ENCODE data around the gene UBE2G2.

DNA sequence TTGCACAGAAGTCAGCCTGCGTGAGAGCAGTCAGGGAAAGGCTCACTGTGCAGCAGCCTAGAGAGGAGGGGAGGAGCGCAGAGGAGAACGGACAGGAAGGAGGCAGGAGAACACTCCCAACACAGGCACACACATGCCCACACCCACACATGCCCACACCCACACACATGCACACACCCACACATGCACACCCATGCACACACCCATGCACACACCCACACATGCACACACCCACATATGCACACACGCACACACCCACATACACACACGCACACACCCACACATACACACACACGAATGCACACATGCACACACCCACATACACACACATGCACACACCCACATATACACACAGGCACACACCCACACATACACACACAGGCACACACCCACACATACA, 9.2 kb upstream of the UBE2G2 start:
- TF ChIP-seq POLR2AphosphoS5 (IDR thresholded peaks at IDR 0.05; ENCODE audit: low read depth, low read length) (no peak), POLR2A (IDR thresholded peaks at IDR 0.05; ENCODE audit: low read depth, low read length) (0 out of 2 replicates have a peak, but pooled peaks have one; percentile 34)

Measured in GM12891 (cell line).